ENCODE measurements around the gene GALR3. TPM values are rescaled to one million over a fixed set of nuclear protein-coding genes. Genes with fewer than 3 reads are reported as not detected.

The GALR3 gene
- polyA plus RNA-seq, 4 donors: 0.04 TPM; not detected in 3

GRCh38 chr22:37855462-37855861 lies 32.3 kb downstream of the GALR3 start:
- no peak for DNase-seq (ENCODE audit: low read depth in 4 of 4, low spot score in 3 of 4)

- no peak for DNase-seq (ENCODE audit: low read depth in 4 of 4, low spot score in 3 of 4)
These were observed 37.7 kb downstream of the GALR3 start for GRCh38 chr22:37860796-37861421.

DNA sequence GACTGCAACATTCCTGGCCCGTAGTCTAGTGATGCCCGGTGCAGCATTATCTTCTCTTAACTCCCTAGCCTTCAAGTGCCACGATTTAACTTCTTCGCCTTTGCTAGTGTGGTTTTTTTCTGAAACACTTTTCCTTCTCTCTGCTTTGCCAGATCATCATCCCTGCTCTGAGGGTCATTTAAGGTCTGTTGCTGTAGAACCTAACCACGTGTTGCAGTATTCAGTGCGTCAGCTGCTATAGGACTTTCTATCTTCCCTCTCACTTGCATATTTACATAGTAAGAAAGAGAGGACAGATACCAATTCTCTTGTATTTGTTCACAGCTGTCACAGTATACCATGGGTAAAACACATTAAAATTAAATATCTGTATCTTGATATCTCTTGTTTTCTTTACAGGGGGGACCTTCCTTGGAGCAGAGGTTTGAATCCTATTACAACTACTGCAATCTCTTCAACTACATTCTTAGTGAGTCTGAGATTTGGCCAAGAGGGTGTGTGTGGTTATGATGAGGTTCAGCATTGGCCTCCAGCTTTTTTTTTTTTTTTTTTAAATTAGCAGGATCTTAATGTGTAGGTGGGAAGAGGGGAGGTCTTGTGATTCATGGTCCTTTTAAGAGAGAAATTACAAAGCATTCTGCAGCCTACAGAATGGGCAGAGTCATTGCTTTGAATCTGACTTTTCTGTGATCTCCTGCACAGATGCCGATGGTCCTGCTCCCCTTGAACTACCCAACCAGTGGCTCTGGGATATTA lies 39.6 kb downstream of the GALR3 start:
- no peak for DNase-seq (ENCODE audit: low read depth in 4 of 4, low spot score in 3 of 4)

DNA sequence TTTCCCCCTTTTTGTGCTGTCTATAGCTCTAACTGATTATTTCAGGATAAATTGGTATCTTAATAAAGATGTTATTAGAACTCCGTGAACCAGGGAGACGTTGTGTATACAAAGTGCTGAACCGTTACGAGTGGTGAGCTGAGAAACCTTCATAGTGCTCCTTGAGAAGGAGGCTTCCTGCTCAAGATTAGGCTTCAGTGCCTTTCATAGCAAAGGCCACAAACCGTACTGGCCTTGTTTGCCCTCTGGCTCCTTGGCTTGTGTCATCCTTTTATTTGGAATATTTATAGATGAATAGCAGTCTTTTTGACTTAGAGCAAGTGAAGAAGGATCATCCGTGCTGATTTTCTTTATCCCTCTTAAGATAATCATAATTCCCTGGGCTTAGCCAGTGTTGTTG lies 42.3 kb downstream of the GALR3 start:
- no peak for DNase-seq (ENCODE audit: low read depth in 4 of 4, low spot score in 3 of 4)

GRCh38 chr22:37870273-37870672 lies 47.1 kb downstream of the GALR3 start:
- no peak for DNase-seq (ENCODE audit: low read depth in 4 of 4, low spot score in 3 of 4)

Other genes with a start within 250 kb of the GALR3 start
- gene LGALS2, start 243.3 kb upstream of the GALR3 start, polyA plus RNA-seq (ENCODE audit: insufficient read length in 4 of 4): 10 to 100 TPM; 26.9 to 35.3 (median 32.2) TPM
- 10 to 100 TPM; 39.6 to 53.9 (median 50.0) TPM for gene GGA1, start 214.5 kb upstream of the GALR3 start, polyA plus RNA-seq (ENCODE audit: insufficient read length in 4 of 4)
- gene SH3BP1, start 183.7 kb upstream of the GALR3 start, polyA plus RNA-seq (ENCODE audit: insufficient read length in 4 of 4): 10 to 100 TPM; 13.8 to 21.1 (median 19.2) TPM
- 10 to 100 TPM; 17.7 to 18.9 (median 18.4) TPM for gene PDXP, start 164.7 kb upstream of the GALR3 start, polyA plus RNA-seq (ENCODE audit: insufficient read length in 4 of 4)
- gene LGALS1, start 147.7 kb upstream of the GALR3 start, polyA plus RNA-seq (ENCODE audit: insufficient read length in 4 of 4): 100 to 1,000 TPM; 322 to 518 (median 359) TPM
- gene NOL12, start 137.0 kb upstream of the GALR3 start, polyA plus RNA-seq (ENCODE audit: insufficient read length in 4 of 4): 10 to 100 TPM; 16.6 to 20.6 (median 18.9) TPM
- gene TRIOBP, start 126.3 kb upstream of the GALR3 start, polyA plus RNA-seq (ENCODE audit: insufficient read length in 4 of 4): 10 to 100 TPM; 60.6 to 89.0 (median 64.1) TPM
- gene GCAT, start 15.4 kb upstream of the GALR3 start, polyA plus RNA-seq (ENCODE audit: insufficient read length in 4 of 4): 10 to 100 TPM; 14.0 to 18.8 (median 14.4) TPM
- 10 to 100 TPM; 25.5 to 30.5 (median 29.4) TPM for gene ANKRD54, start 21.0 kb downstream of the GALR3 start, polyA plus RNA-seq (ENCODE audit: insufficient read length in 4 of 4)
- 1,000 to 10,000 TPM; 1,007 to 1,114 (median 1,055) TPM for gene EIF3L, start 26.0 kb downstream of the GALR3 start, polyA plus RNA-seq (ENCODE audit: insufficient read length in 4 of 4)
- gene MICALL1, start 82.9 kb downstream of the GALR3 start, polyA plus RNA-seq (ENCODE audit: insufficient read length in 4 of 4): 10 to 100 TPM; 27.4 to 29.8 (median 28.1) TPM
- gene C22orf23, start 130.2 kb downstream of the GALR3 start, polyA plus RNA-seq (ENCODE audit: insufficient read length in 4 of 4): 1 to 10 TPM; 6.1 to 8.0 (median 6.8) TPM
- 10 to 100 TPM; 55.4 to 82.1 (median 63.8) TPM for gene POLR2F, start 130.3 kb downstream of the GALR3 start, polyA plus RNA-seq (ENCODE audit: insufficient read length in 4 of 4)
- 1 to 10 TPM in 3 of 4 donors, under 1 TPM in 1; 0.91 to 3.8 (median 1.3) TPM for gene SOX10, start 161.2 kb downstream of the GALR3 start, polyA plus RNA-seq (ENCODE audit: insufficient read length in 4 of 4)
- gene PICK1, start 234.0 kb downstream of the GALR3 start, polyA plus RNA-seq (ENCODE audit: insufficient read length in 4 of 4): 10 to 100 TPM; 27.5 to 38.8 (median 29.3) TPM

All from right renal pelvis (tissue), 4 donors.